Measurements from ENCODE around the gene SKIL.
"Not testable (repeated sequence)": the region's sequence is repeated elsewhere in the genome, so short reads cannot be mapped to it uniquely, and the experiment has no call there.

The SKIL gene

GRCh38 chr3:170338690-170339340, 18.7 kb upstream of the SKIL start:
- no peak overlapping the region for H3K4me3 ChIP-seq (ENCODE audit: control insufficient read depth, low read depth, low read length)
- TF ChIP-seq CTCF (conservative IDR thresholded peaks at IDR 0.05; ENCODE audit: control insufficient read depth, insufficient read depth, low read depth, low read length), result no peak
- DNase-seq (ENCODE audit: low read depth), result no peak

- not testable (repeated sequence) for H3K4me3 ChIP-seq (ENCODE audit: control insufficient read depth, low read depth, low read length); DNase-seq (ENCODE audit: low read depth)
These were observed 15.2 kb upstream of the SKIL start for GRCh38 chr3:170342273-170342672.

GRCh38 chr3:170343859-170344258, 13.7 kb upstream of the SKIL start:
- DNase-seq (ENCODE audit: low read depth), result not testable (repeated sequence)

GRCh38 chr3:170344971-170345370, 12.5 kb upstream of the SKIL start:
- TF ChIP-seq CTCF (conservative IDR thresholded peaks at IDR 0.05; ENCODE audit: control insufficient read depth, insufficient read depth, low read depth, low read length), result no peak

More at GRCh38 chr3:170343859-170344258, 13.7 kb upstream of the SKIL start:
- H3K4me3 ChIP-seq (ENCODE audit: control insufficient read depth, low read depth, low read length), result not testable (repeated sequence)

GRCh38 chr3:170346481-170347392, 10.8 kb upstream of the SKIL start:
- DNase-seq (ENCODE audit: low read depth), result no peak
- H3K4me3 ChIP-seq (ENCODE audit: control insufficient read depth, low read depth, low read length), result no peak overlapping the region
- TF ChIP-seq CTCF (conservative IDR thresholded peaks at IDR 0.05; ENCODE audit: control insufficient read depth, insufficient read depth, low read depth, low read length), result no peak

More at GRCh38 chr3:170344971-170345370, 12.5 kb upstream of the SKIL start:
- DNase-seq (ENCODE audit: low read depth), result no peak
- H3K4me3 ChIP-seq (ENCODE audit: control insufficient read depth, low read depth, low read length), result no peak overlapping the region

GRCh38 chr3:170350515-170351413, 6.8 kb upstream of the SKIL start:
- DNase-seq (ENCODE audit: low read depth), result no peak
- no peak overlapping the region for H3K4me3 ChIP-seq (ENCODE audit: control insufficient read depth, low read depth, low read length)
- no peak for TF ChIP-seq CTCF (conservative IDR thresholded peaks at IDR 0.05; ENCODE audit: control insufficient read depth, insufficient read depth, low read depth, low read length)

GRCh38 chr3:170352936-170353335, 4.6 kb upstream of the SKIL start:
- DNase-seq (ENCODE audit: low read depth), result no peak
- H3K4me3 ChIP-seq (ENCODE audit: control insufficient read depth, low read depth, low read length), result no peak overlapping the region
- TF ChIP-seq CTCF (conservative IDR thresholded peaks at IDR 0.05; ENCODE audit: control insufficient read depth, insufficient read depth, low read depth, low read length), result no peak

Data from fibroblast of mammary gland (primary cell).